Natural killer cell (primary cell): ENCODE results near the gene UTP11. TPM values are rescaled to one million over a fixed set of nuclear protein-coding genes. Genes with fewer than 3 reads are reported as not detected.

ENCODE experiments used
- ATAC-seq, 3 donors: fragments of 150-1000 bp in 2 of 3; fragments of 200-7000 bp in 1 of 3; cut with Tn5 transposase; 1 replicate in 1 of 3; 2 replicates in 2 of 3; pipeline ENCODE4 v1.10.0; 2021; ENCODE audit warnings: mild to moderate bottlenecking in 2 of 3, moderate library complexity in 2 of 3
- DNase-seq, 2 donors: peaks; one replicate each; pipeline versions ENCODE4 v3.0.0 to v3.0.0-alpha.2; 2013 to 2021; ENCODE audit warnings: mixed read lengths in 1 of 2
- H3K27ac ChIP-seq: one replicate; pipeline ENCODE4 v1.5.1; 2013; ENCODE audit warnings: mild to moderate bottlenecking, low read length
- H3K27me3 ChIP-seq: one replicate; pipeline ENCODE4 v1.6.1; 2013; ENCODE audit warnings: low read length; ENCODE audit not compliant: control insufficient read depth, insufficient read depth
- H3K36me3 ChIP-seq: one replicate; pipeline ENCODE4 v1.6.1; 2013; ENCODE audit warnings: low read length; ENCODE audit not compliant: control insufficient read depth, insufficient read depth
- H3K4me1 ChIP-seq: one replicate; pipeline ENCODE4 v1.6.1; 2013; ENCODE audit warnings: low read length; ENCODE audit not compliant: control insufficient read depth, insufficient read depth
- H3K4me3 ChIP-seq: one replicate; pipeline ENCODE4 v1.5.1; 2013; ENCODE audit warnings: low read length
- H3K9me3 ChIP-seq: one replicate; pipeline ENCODE4 v1.6.1; 2013; ENCODE audit warnings: low read length; ENCODE audit not compliant: control insufficient read depth, insufficient read depth
- H3K27ac Mint-ChIP-seq, 2 donors: one replicate each; pipeline ENCODE4 v1.8.0; 2022; ENCODE audit warnings: mild to moderate bottlenecking in 2 of 2, mixed read lengths in 2 of 2, moderate library complexity in 1 of 2
- H3K27me3 Mint-ChIP-seq, 2 donors: one replicate each; pipeline ENCODE4 v1.8.0; 2022; ENCODE audit warnings: low read depth in 2 of 2, mixed read lengths in 2 of 2
- H3K36me3 Mint-ChIP-seq: one replicate; pipeline ENCODE4 v1.8.0; 2022; ENCODE audit warnings: mixed read lengths
- H3K4me1 Mint-ChIP-seq, 2 donors: one replicate each; pipeline ENCODE4 v1.8.0; 2022; ENCODE audit warnings: mixed read lengths in 2 of 2
- H3K4me3 Mint-ChIP-seq: one replicate; pipeline ENCODE4 v1.8.0; 2022; ENCODE audit warnings: mild to moderate bottlenecking, moderate library complexity, mixed read lengths
- H3K9me3 Mint-ChIP-seq, 2 donors: one replicate each; pipeline ENCODE4 v1.8.0; 2022; ENCODE audit warnings: mixed read lengths in 2 of 2
- WGBS: methylation state at CpG from one replicate; pipeline ENCODE4 v1.1.7; 2013; ENCODE audit warnings: missing lambda C conversion rate; ENCODE audit not compliant: insufficient coverage; 5-methylcytosine and 5-hydroxymethylcytosine counted together
- intact Hi-C: fragments of 100-400 bp; cut with micrococcal nuclease; formaldehyde crosslinking; loops from one replicate; pipeline ENCODE4 v1.14.2; 2022
- total RNA-seq, 4 donors: library from RNA; stranded (reverse); fragments of 120-200 nt in 1 of 4; gene quantifications; one replicate each; pipeline versions ENCODE4 v1.2.3 to v1.2.4, GENCODE V29; 2013 to 2022
- TF ChIP-seq, protein P1 (sequence below): fragments of 200-600 bp; IDR thresholded peaks from one replicate; pipeline ENCODE4 v1.8.0; 2022; ENCODE audit warnings: antibody characterized with exemption

Gene UTP11
- total RNA-seq, 3 donors from 2014 or later (not counting 1 experiment from before 2014, with no cell fraction given), result 13.4 to 20.7 (median 19.2) TPM

DNA sequence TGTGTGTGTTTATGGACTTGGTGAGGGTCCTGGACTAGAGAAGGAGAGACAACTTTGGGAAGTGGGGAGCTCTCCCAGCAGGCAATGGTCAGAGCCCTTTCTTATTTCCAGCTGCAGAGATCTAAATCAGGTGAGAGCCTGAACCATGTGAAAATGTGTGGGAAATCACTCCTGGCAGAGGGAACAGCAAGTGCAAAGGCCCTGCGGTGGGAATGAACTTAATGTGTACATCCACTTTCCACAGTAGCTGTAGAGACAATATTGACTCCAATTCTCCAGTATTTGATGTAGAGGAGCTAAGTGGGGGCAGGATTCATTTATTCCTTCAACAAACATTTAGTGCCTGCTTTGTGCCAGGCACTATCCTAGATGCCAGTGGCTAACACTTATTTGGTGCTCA lies 48.8 kb downstream of the UTP11 start:
- H3K4me3 ChIP-seq, result no peak overlapping the region
- no peaks in the 10 kb centered on the region for H3K36me3 ChIP-seq
- no peaks in the 10 kb centered on the region for H3K9me3 ChIP-seq
- ATAC-seq (no peak), DNase-seq (no peak)
- no peaks in the 10 kb centered on the region for H3K4me1 Mint-ChIP-seq
- no peak overlapping the region for H3K4me3 Mint-ChIP-seq
- no CpG with 5 or more reads among the region's 1 CpG for WGBS
- H3K9me3 Mint-ChIP-seq, result no peaks in the 10 kb centered on the region
- H3K36me3 Mint-ChIP-seq, result no peaks in the 10 kb centered on the region
- intact Hi-C loops, result no loop called here
- TF ChIP-seq, protein P1, sequence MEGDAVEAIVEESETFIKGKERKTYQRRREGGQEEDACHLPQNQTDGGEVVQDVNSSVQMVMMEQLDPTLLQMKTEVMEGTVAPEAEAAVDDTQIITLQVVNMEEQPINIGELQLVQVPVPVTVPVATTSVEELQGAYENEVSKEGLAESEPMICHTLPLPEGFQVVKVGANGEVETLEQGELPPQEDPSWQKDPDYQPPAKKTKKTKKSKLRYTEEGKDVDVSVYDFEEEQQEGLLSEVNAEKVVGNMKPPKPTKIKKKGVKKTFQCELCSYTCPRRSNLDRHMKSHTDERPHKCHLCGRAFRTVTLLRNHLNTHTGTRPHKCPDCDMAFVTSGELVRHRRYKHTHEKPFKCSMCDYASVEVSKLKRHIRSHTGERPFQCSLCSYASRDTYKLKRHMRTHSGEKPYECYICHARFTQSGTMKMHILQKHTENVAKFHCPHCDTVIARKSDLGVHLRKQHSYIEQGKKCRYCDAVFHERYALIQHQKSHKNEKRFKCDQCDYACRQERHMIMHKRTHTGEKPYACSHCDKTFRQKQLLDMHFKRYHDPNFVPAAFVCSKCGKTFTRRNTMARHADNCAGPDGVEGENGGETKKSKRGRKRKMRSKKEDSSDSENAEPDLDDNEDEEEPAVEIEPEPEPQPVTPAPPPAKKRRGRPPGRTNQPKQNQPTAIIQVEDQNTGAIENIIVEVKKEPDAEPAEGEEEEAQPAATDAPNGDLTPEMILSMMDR, result no peak
- H3K27me3 Mint-ChIP-seq, result peaks cover 0 to 9% of the 10 kb centered on the region in 2 donors
- H3K27ac Mint-ChIP-seq, result no peak overlapping the region
- no peaks in the 10 kb centered on the region for H3K27me3 ChIP-seq
- no peak overlapping the region for H3K27ac ChIP-seq
- H3K4me1 ChIP-seq, result no peaks in the 10 kb centered on the region

DNA sequence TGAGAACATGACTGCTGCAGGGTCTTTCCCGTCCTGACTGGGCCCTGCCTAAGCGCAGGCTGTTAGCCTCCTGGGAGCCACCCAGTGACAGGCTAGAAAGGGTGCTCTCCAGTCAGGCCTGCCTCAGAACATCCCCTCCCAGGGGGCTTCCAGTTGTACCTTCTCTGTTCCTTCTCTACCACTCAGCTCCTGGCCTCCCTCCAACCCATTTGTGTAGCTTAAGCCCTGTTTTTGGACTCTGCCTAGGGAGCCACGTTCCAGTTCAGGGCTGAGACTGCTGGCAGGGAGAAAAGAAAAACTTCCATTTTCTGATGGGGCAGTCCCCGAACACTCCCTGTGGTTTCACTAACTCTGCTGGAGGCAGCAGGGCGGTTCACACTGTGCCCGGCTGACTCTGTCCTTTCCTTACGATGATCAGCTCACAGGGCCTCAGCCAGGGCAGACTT lies 49.4 kb downstream of the UTP11 start:
- no peak for ATAC-seq
- Mint-ChIP-seq H3K9me3 (no peaks in the 10 kb centered on the region), H3K4me1 (no peaks in the 10 kb centered on the region), H3K27ac (no peak overlapping the region), H3K27me3 (peaks cover 0 to 9% of the 10 kb centered on the region in 2 donors), H3K36me3 (no peaks in the 10 kb centered on the region), H3K4me3 (no peak overlapping the region)
- intact Hi-C loops, result no loop called here
- H3K4me3 ChIP-seq, result no peak overlapping the region
- TF ChIP-seq, protein P1, result no peak
- no peaks in the 10 kb centered on the region for H3K36me3 ChIP-seq
- DNase-seq, result no peak
- WGBS, result 58% methylated on average over 7 of the region's 7 CpGs
- no peaks in the 10 kb centered on the region for H3K4me1 ChIP-seq
- H3K27me3 ChIP-seq, result no peaks in the 10 kb centered on the region
- no peak overlapping the region for H3K27ac ChIP-seq
- H3K9me3 ChIP-seq, result no peaks in the 10 kb centered on the region

GRCh38 chr1:38062361-38063288 lies 50.1 kb downstream of the UTP11 start:
- Mint-ChIP-seq H3K4me1 (no peaks in the 10 kb centered on the region), H3K27ac (no peak overlapping the region), H3K27me3 (peaks cover 6 to 13% of the 10 kb centered on the region in 2 donors), H3K36me3 (no peaks in the 10 kb centered on the region), H3K9me3 (no peaks in the 10 kb centered on the region), H3K4me3 (no peak overlapping the region)
- Histone ChIP-seq H3K27me3 (no peaks in the 10 kb centered on the region), H3K36me3 (no peaks in the 10 kb centered on the region), H3K9me3 (no peaks in the 10 kb centered on the region), H3K27ac (no peak overlapping the region), H3K4me3 (no peak overlapping the region), H3K4me1 (no peaks in the 10 kb centered on the region)
- no peak for ATAC-seq
- TF ChIP-seq, protein P1, result no peak
- no peak for DNase-seq
- WGBS, result 76% methylated on average over 6 of the region's 6 CpGs
- intact Hi-C loops, result no loop called here
